HEK293 (cell line): ENCODE measurements around the gene CSTPP1.

Experiments
- CTCF ChIA-PET: fragments of 350-600 bp; formaldehyde crosslinking; extraction: SDS; loops from one replicate; lab custom pipeline; 2021; ENCODE audit warnings: antibody characterized with exemption; lab: Yijun Ruan, JAX
- POLR2A ChIA-PET: fragments of 300-600 bp; formaldehyde crosslinking; extraction: SDS; loops from one replicate; lab custom pipeline; 2020; ENCODE audit warnings: antibody characterized with exemption, inconsistent platforms; lab: Yijun Ruan, JAX
- H3K27ac ChIP-seq: fragments of 200-500 bp; sonication (Bioruptor generic); 2 replicates; pipeline ENCODE4 v1.5.1; 2014; ENCODE audit warnings: low read depth, low read length, control low read depth, inconsistent platforms; ENCODE audit errors: extremely low read depth
- H3K36me3 ChIP-seq, 2 experiments: fragments of 200-500 bp in 1 of 2; sonication (Bioruptor generic) in 1 of 2; 1 replicate in 1 of 2; 2 replicates in 1 of 2; pipeline ENCODE4 v1.5.1; 2014 to 2017; ENCODE audit warnings: inconsistent platforms in 2 of 2, low read length in 2 of 2; ENCODE audit not compliant: control insufficient read depth in 2 of 2, insufficient read depth in 1 of 2
- H3K4me1 ChIP-seq: fragments of 200-500 bp; sonication (Bioruptor generic); 2 replicates; pipeline ENCODE4 v1.5.1; 2014; ENCODE audit warnings: mild to moderate bottlenecking, low read length, inconsistent platforms; ENCODE audit not compliant: control insufficient read depth, insufficient read depth
- H3K4me3 ChIP-seq: 2 replicates; pipeline ENCODE4 v1.5.1; 2011; ENCODE audit warnings: low read depth, mild to moderate bottlenecking, control low read depth, low read length, moderate library complexity
- H3K9me3 ChIP-seq: fragments of 200-500 bp; sonication (Bioruptor generic); 2 replicates; pipeline ENCODE4 v1.5.1; 2014; ENCODE audit warnings: low read depth, low read length, inconsistent platforms; ENCODE audit not compliant: control insufficient read depth, insufficient read depth
- HOXC10 ChIP-seq: sonication (generic); formaldehyde crosslinking; IDR thresholded peaks from 2 replicates; pipeline ENCODE4 v1.8.1; 2023; ENCODE audit warnings: mild to moderate bottlenecking, missing genetic modification reagents
- OVOL3 ChIP-seq: fragments of 450-650 bp; formaldehyde crosslinking; IDR thresholded peaks from 2 replicates; pipeline ENCODE4 v1.5.1; 2016; ENCODE audit warnings: missing biosample characterization, missing genetic modification characterization
- PRDM1 ChIP-seq: fragments of 450-650 bp; formaldehyde crosslinking; IDR thresholded peaks from 2 replicates; pipeline ENCODE4; 2016; ENCODE audit warnings: missing biosample characterization, missing genetic modification characterization
- SCRT2 ChIP-seq: fragments of 450-650 bp; formaldehyde crosslinking; IDR thresholded peaks from 2 replicates; pipeline ENCODE4 v1.5.1; 2016; ENCODE audit warnings: missing biosample characterization, missing genetic modification characterization
- YY1 ChIP-seq: fragments of 450-650 bp; formaldehyde crosslinking; IDR thresholded peaks from 2 replicates; pipeline ENCODE4 v1.5.1; 2018; ENCODE audit warnings: missing biosample characterization, missing genetic modification characterization
- ZFHX2 ChIP-seq: fragments of 450-650 bp; formaldehyde crosslinking; conservative IDR thresholded peaks from 2 replicates; pipeline ENCODE4 v1.5.1; 2016; ENCODE audit warnings: missing biosample characterization, missing genetic modification characterization
- ZNF184 ChIP-seq: fragments of 450-650 bp; IDR thresholded peaks from 2 replicates; pipeline ENCODE4 v1.5.1; 2018; ENCODE audit warnings: missing biosample characterization, mild to moderate bottlenecking, missing genetic modification characterization
- ZNF433 ChIP-seq: fragments of 450-650 bp; formaldehyde crosslinking; IDR thresholded peaks from 2 replicates; pipeline ENCODE4 v1.5.1; 2016; ENCODE audit warnings: missing biosample characterization, missing genetic modification characterization, low read depth
- ZNF600 ChIP-seq: fragments of 450-650 bp; formaldehyde crosslinking; IDR thresholded peaks from 2 replicates; pipeline ENCODE4 v1.5.1; 2016; ENCODE audit warnings: missing biosample characterization, missing genetic modification characterization
- ZNF747 ChIP-seq: fragments of 450-650 bp; formaldehyde crosslinking; IDR thresholded peaks from 2 replicates; pipeline ENCODE4 v1.5.1; 2016; ENCODE audit warnings: missing biosample characterization, missing genetic modification characterization
- TF ChIP-seq, protein P1 (sequence below): fragments of 450-650 bp; formaldehyde crosslinking; conservative IDR thresholded peaks from 2 replicates; pipeline ENCODE4 v1.5.1; 2016; ENCODE audit warnings: low read depth, missing biosample characterization, missing genetic modification characterization
- TF ChIP-seq, protein P2 (sequence below): fragments of 450-650 bp; formaldehyde crosslinking; IDR thresholded peaks from 2 replicates; pipeline ENCODE4 v1.5.1; 2017; ENCODE audit warnings: missing biosample characterization, missing genetic modification characterization
- TF ChIP-seq, protein P3 (sequence below): fragments of 450-650 bp; formaldehyde crosslinking; IDR thresholded peaks from 2 replicates; pipeline ENCODE4 v1.5.1; 2016; ENCODE audit warnings: missing biosample characterization, missing genetic modification characterization, borderline replicate concordance
- TF ChIP-seq, protein P4 (sequence below): fragments of 450-650 bp; formaldehyde crosslinking; IDR thresholded peaks from 2 replicates; pipeline ENCODE4 v1.5.1; 2017; ENCODE audit warnings: missing biosample characterization, missing genetic modification characterization

CSTPP1 gene

DNA sequence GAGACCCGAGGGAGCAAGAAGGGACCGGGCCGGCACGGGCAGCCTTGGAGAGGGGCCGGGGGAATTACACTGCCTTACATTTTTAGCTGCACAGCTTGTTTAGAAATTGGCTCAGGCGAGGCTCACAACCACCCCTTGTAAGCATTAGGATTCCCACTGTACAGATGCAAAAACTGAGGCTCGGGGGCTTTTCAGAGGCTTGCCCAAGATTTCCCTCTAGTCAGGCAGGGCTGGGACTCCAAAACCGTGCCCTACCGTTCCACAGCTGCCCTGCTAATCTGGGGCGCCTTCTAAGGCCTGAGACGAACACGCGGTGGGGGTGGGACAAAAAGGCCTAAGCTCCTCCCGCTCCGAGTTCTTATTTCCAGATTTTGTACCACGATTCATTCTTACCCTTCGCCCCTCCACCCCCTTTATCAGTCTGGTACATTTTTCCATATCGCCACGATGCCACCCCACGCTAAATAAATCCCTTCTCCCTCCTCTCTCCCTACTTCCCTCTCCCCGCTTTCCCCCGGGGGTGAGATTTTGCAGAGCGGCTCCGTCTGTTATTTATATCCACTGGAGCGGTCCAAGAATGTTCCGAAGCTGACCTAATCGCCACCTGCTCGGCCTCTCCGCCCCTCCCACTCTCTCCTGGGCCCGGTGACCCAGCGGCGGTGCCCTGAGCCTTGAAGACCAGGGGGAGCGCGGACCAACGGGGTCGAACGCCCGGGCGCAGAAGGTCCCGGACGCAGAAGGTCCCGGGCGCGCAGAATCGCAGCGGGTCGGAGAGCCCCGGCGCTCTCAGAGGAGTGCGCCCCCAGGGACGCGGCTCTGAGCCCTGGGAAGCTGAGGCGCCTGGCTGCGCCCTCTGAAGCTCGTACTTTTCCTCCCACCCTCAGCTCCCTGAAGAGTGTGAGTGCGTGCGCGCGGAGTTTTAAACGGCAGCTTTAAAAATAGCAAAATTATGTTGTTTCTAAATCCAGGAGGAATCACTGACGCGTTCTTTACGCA, 250.4 kb downstream of the CSTPP1 start (continued):
- TF ChIP-seq, protein P1, sequence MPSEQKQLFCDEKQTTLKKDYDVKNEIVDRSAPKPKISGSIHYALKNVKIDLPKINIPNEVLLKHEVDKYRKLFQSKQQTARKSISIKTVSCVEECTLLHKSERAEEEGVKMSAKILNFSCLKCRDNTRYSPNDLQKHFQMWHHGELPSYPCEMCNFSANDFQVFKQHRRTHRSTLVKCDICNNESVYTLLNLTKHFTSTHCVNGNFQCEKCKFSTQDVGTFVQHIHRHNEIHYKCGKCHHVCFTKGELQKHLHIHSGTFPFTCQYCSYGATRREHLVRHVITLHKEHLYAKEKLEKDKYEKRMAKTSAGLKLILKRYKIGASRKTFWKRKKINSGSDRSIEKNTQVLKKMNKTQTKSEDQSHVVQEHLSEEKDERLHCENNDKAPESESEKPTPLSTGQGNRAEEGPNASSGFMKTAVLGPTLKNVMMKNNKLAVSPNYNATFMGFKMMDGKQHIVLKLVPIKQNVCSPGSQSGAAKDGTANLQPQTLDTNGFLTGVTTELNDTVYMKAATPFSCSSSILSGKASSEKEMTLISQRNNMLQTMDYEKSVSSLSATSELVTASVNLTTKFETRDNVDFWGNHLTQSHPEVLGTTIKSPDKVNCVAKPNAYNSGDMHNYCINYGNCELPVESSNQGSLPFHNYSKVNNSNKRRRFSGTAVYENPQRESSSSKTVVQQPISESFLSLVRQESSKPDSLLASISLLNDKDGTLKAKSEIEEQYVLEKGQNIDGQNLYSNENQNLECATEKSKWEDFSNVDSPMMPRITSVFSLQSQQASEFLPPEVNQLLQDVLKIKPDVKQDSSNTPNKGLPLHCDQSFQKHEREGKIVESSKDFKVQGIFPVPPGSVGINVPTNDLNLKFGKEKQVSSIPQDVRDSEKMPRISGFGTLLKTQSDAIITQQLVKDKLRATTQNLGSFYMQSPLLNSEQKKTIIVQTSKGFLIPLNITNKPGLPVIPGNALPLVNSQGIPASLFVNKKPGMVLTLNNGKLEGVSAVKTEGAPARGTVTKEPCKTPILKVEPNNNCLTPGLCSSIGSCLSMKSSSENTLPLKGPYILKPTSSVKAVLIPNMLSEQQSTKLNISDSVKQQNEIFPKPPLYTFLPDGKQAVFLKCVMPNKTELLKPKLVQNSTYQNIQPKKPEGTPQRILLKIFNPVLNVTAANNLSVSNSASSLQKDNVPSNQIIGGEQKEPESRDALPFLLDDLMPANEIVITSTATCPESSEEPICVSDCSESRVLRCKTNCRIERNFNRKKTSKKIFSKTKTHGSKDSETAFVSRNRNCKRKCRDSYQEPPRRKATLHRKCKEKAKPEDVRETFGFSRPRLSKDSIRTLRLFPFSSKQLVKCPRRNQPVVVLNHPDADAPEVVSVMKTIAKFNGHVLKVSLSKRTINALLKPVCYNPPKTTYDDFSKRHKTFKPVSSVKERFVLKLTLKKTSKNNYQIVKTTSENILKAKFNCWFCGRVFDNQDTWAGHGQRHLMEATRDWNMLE (tag by site-specific recombination) = no peak
- TF ChIP-seq YY1 (tag by site-specific recombination) (no peak), ZNF600 (tag by site-specific recombination) (0 out of 2 replicates have a peak, but pooled peaks have one; percentile 59), ZNF747 (tag by site-specific recombination) (no peak)

DNA sequence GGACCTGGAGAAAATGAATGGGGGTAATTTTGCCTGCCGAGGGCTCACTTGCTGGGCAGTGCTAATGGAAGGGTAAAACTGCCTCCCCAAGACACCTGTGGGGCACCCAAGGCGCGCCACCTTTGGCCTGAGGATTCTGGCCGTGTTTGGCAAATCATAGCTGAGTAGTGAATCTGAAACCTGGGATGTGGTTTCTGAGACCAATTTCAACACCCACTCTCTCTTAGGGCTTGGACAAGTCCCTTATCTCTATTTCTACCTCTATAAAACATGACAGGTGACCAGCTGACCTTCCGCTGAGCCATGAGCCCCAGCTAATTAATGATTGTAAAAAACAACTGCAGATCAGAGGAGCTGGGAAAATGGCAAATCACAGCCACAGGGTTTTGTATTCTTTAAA, 251.2 kb downstream of the CSTPP1 start:
- H3K9me3 ChIP-seq = no peaks in the 10 kb centered on the region
- H3K4me3 ChIP-seq = no peak overlapping the region
- H3K27ac ChIP-seq = no peak overlapping the region
- CTCF ChIA-PET = interaction anchor here (0.5 to 3.8 kb wide), 7 partner anchors 9 to 61 kb away, joined by 3 to 18 read pairs (median 4); partner anchors contain the start of genes ACP2 and ARFGAP2
- peaks cover 9% of the 10 kb centered on the region for H3K4me1 ChIP-seq
- no peak for TF ChIP-seq ZNF184 (tag by site-specific recombination)
- TF ChIP-seq, protein P2, sequence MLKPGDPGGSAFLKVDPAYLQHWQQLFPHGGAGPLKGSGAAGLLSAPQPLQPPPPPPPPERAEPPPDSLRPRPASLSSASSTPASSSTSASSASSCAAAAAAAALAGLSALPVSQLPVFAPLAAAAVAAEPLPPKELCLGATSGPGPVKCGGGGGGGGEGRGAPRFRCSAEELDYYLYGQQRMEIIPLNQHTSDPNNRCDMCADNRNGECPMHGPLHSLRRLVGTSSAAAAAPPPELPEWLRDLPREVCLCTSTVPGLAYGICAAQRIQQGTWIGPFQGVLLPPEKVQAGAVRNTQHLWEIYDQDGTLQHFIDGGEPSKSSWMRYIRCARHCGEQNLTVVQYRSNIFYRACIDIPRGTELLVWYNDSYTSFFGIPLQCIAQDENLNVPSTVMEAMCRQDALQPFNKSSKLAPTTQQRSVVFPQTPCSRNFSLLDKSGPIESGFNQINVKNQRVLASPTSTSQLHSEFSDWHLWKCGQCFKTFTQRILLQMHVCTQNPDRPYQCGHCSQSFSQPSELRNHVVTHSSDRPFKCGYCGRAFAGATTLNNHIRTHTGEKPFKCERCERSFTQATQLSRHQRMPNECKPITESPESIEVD (tag by site-specific recombination) = no peak
- TF ChIP-seq ZFHX2 (tag by site-specific recombination) = 0 out of 2 replicates have a peak, but pooled peaks have one; percentile 20
- 0 out of 2 replicates have a peak, but pooled peaks have one; percentile 19 for TF ChIP-seq SCRT2
- TF ChIP-seq OVOL3 (tag by site-specific recombination) = no peak
- TF ChIP-seq PRDM1 (tag by site-specific recombination) = 0 out of 2 replicates have a peak, but pooled peaks have one; percentile 4
- TF ChIP-seq ZNF433 (tag by site-specific recombination) = no peak
- TF ChIP-seq, protein P3, sequence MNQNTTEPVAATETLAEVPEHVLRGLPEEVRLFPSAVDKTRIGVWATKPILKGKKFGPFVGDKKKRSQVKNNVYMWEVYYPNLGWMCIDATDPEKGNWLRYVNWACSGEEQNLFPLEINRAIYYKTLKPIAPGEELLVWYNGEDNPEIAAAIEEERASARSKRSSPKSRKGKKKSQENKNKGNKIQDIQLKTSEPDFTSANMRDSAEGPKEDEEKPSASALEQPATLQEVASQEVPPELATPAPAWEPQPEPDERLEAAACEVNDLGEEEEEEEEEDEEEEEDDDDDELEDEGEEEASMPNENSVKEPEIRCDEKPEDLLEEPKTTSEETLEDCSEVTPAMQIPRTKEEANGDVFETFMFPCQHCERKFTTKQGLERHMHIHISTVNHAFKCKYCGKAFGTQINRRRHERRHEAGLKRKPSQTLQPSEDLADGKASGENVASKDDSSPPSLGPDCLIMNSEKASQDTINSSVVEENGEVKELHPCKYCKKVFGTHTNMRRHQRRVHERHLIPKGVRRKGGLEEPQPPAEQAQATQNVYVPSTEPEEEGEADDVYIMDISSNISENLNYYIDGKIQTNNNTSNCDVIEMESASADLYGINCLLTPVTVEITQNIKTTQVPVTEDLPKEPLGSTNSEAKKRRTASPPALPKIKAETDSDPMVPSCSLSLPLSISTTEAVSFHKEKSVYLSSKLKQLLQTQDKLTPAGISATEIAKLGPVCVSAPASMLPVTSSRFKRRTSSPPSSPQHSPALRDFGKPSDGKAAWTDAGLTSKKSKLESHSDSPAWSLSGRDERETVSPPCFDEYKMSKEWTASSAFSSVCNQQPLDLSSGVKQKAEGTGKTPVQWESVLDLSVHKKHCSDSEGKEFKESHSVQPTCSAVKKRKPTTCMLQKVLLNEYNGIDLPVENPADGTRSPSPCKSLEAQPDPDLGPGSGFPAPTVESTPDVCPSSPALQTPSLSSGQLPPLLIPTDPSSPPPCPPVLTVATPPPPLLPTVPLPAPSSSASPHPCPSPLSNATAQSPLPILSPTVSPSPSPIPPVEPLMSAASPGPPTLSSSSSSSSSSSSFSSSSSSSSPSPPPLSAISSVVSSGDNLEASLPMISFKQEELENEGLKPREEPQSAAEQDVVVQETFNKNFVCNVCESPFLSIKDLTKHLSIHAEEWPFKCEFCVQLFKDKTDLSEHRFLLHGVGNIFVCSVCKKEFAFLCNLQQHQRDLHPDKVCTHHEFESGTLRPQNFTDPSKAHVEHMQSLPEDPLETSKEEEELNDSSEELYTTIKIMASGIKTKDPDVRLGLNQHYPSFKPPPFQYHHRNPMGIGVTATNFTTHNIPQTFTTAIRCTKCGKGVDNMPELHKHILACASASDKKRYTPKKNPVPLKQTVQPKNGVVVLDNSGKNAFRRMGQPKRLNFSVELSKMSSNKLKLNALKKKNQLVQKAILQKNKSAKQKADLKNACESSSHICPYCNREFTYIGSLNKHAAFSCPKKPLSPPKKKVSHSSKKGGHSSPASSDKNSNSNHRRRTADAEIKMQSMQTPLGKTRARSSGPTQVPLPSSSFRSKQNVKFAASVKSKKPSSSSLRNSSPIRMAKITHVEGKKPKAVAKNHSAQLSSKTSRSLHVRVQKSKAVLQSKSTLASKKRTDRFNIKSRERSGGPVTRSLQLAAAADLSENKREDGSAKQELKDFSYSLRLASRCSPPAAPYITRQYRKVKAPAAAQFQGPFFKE (tag by site-specific recombination) = no peak
- TF ChIP-seq, protein P4, sequence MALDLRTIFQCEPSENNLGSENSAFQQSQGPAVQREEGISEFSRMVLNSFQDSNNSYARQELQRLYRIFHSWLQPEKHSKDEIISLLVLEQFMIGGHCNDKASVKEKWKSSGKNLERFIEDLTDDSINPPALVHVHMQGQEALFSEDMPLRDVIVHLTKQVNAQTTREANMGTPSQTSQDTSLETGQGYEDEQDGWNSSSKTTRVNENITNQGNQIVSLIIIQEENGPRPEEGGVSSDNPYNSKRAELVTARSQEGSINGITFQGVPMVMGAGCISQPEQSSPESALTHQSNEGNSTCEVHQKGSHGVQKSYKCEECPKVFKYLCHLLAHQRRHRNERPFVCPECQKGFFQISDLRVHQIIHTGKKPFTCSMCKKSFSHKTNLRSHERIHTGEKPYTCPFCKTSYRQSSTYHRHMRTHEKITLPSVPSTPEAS (tag by site-specific recombination) = no peak
- TF ChIP-seq HOXC10 (CRISPR knock-in tag) = no peak
- H3K36me3 ChIP-seq = peaks cover 0 to 9% of the 10 kb centered on the region in 2 experiments; a peak in 2 of 3 replicates
- POLR2A ChIA-PET = interaction anchor here (1.6 to 2.4 kb wide), 2 partner anchors 27 to 61 kb away, joined by 9 to 13 read pairs; partner anchors contain the start of genes ACP2 and DDB2
